Endothelial cell of umbilical vein (primary cell): ENCODE data around the gene MAP2K5. TPM values are rescaled to one million over a fixed set of nuclear protein-coding genes. Genes with fewer than 3 reads are reported as not detected.

ENCODE experiments used
- BruUV-seq: library from RNA; stranded (reverse); fragments of 400-500 nt; replicated peaks from 2 replicates; lab custom pipeline; 2021; lab: Mats Ljungman, UMichigan
- CTCF ChIA-PET: fragments of 300-600, 350-600 bp; sonication (Branson Sonifier 250); formaldehyde crosslinking; loops from one replicate; lab custom pipeline; 2021; ENCODE audit warnings: antibody characterized with exemption, inconsistent platforms; lab: Charles Lee
- POLR2A ChIA-PET: fragments of 300-600, 350-600 bp; sonication (Branson Sonifier 250); formaldehyde crosslinking; loops from one replicate; lab custom pipeline; 2021; ENCODE audit warnings: antibody characterized with exemption, inconsistent platforms; lab: Charles Lee
- DNase-seq: peaks from one replicate; pipeline ENCODE4 v3.0.0-alpha.2; 2011; ENCODE audit warnings: low read depth, low spot score
- FAIRE-seq: peaks from 2 replicates; lab custom pipeline; 2011; peaks lifted over from hg19 to GRCh38; lab: Jason Lieb, UNC
- H2AFZ ChIP-seq: 2 replicates; pipeline ENCODE4 v1.6.0; 2012; ENCODE audit warnings: low read depth, low read length, control low read depth, inconsistent platforms
- H3K27ac ChIP-seq: 2 replicates; pipeline ENCODE4 v1.5.1; 2011; ENCODE audit warnings: low read depth, mild to moderate bottlenecking, control low read depth, low read length, moderate library complexity; ENCODE audit not compliant: insufficient read depth
- H3K27me3 ChIP-seq, 2 experiments: 2 replicates each; pipeline versions ENCODE4 v1.6.0 to v1.6.1; 2011; ENCODE audit warnings: low read length in 2 of 2, mixed read lengths in 1 of 2; ENCODE audit not compliant: control insufficient read depth in 2 of 2, insufficient read depth in 2 of 2
- H3K36me3 ChIP-seq, 2 experiments: 2 replicates in 1 of 2; 3 replicates in 1 of 2; pipeline ENCODE4 v1.5.1; 2011; ENCODE audit warnings: low read length in 2 of 2, mild to moderate bottlenecking in 1 of 2, moderate library complexity in 1 of 2; ENCODE audit not compliant: control insufficient read depth in 2 of 2, insufficient read depth in 2 of 2; ENCODE audit errors: extremely low read depth in 1 of 2
- H3K4me1 ChIP-seq: 3 replicates; pipeline ENCODE4 v1.5.1; 2011; ENCODE audit warnings: mild to moderate bottlenecking, low read length; ENCODE audit not compliant: control insufficient read depth, insufficient read depth; ENCODE audit errors: extremely low read depth
- H3K4me2 ChIP-seq: 2 replicates; pipeline ENCODE4 v1.6.1; 2011; ENCODE audit warnings: low read length, control low read depth, mixed read lengths; ENCODE audit not compliant: insufficient read depth
- H3K4me3 ChIP-seq, 3 experiments: fragments of 200-600 bp in 1 of 3; sonication (generic), shearing (Covaris generic) in 1 of 3; replicated peaks in 1 of 3; 2 replicates each; pipeline ENCODE4 v1.5.1; 2011 to 2016; ENCODE audit warnings: control low read depth in 3 of 3, low read length in 3 of 3, mild to moderate bottlenecking in 2 of 3, inconsistent platforms in 1 of 3, low read depth in 1 of 3, moderate library complexity in 1 of 3; ENCODE audit not compliant: insufficient read depth in 1 of 3
- H3K79me2 ChIP-seq: 2 replicates; pipeline ENCODE4 v1.6.0; 2012; ENCODE audit warnings: low read length, inconsistent platforms; ENCODE audit not compliant: control insufficient read depth, insufficient read depth
- H3K9ac ChIP-seq: replicated peaks from 2 replicates; pipeline ENCODE3; 2011; ENCODE audit warnings: low read length, control low read depth; ENCODE audit not compliant: insufficient read depth; ENCODE audit errors: extremely low read depth
- H3K9me1 ChIP-seq: replicated peaks from 3 replicates; pipeline ENCODE4 v1.6.0; 2011; ENCODE audit warnings: mild to moderate bottlenecking, low read length; ENCODE audit not compliant: control insufficient read depth, insufficient read depth; ENCODE audit errors: extremely low read depth
- H3K9me3 ChIP-seq: replicated peaks from 2 replicates; pipeline ENCODE4 v1.5.1; 2012; ENCODE audit warnings: low read length, inconsistent platforms; ENCODE audit not compliant: control insufficient read depth, insufficient read depth
- H4K20me1 ChIP-seq: replicated peaks from 2 replicates; pipeline ENCODE3; 2011; ENCODE audit warnings: mild to moderate bottlenecking, low read length; ENCODE audit not compliant: control insufficient read depth, insufficient read depth; ENCODE audit errors: extremely low read depth
- CTCF ChIP-seq, 2 donors: IDR thresholded peaks; 1 replicate in 1 of 2; 2 replicates in 1 of 2; pipeline ENCODE4 v1.5.1; 2011; ENCODE audit warnings: low read length in 2 of 2, mild to moderate bottlenecking in 2 of 2, moderate library complexity in 2 of 2, control low read depth in 1 of 2, inconsistent platforms in 1 of 2, low read depth in 1 of 2; ENCODE audit not compliant: insufficient read depth in 1 of 2; ENCODE audit errors: extremely low read depth in 1 of 2
- EZH2 ChIP-seq: IDR thresholded peaks from 2 replicates; pipeline ENCODE4 v1.6.1; 2012; ENCODE audit warnings: borderline replicate concordance, low read depth, mild to moderate bottlenecking, moderate library complexity, low read length, inconsistent platforms; ENCODE audit not compliant: severe bottlenecking
- FOS ChIP-seq: IDR thresholded peaks from 2 replicates; pipeline ENCODE4 v1.6.1; 2011; ENCODE audit warnings: mild to moderate bottlenecking, low read length, moderate library complexity, borderline replicate concordance; ENCODE audit not compliant: insufficient read depth
- GATA2 ChIP-seq: IDR thresholded peaks from 2 replicates; pipeline ENCODE4 v1.7.0; 2011; ENCODE audit warnings: low read depth, mild to moderate bottlenecking, moderate library complexity, mixed read lengths, low read length; ENCODE audit not compliant: insufficient read length, insufficient read depth
- JUN ChIP-seq: IDR thresholded peaks from 2 replicates; pipeline ENCODE4 v1.6.1; 2011; ENCODE audit warnings: borderline replicate concordance, low read depth; ENCODE audit not compliant: insufficient read length, insufficient read depth
- MAX ChIP-seq: IDR thresholded peaks from 2 replicates; pipeline ENCODE4 v1.6.1; 2011; ENCODE audit not compliant: insufficient read depth, insufficient read length
- MYC ChIP-seq: IDR thresholded peaks from one replicate; pipeline ENCODE4 v1.6.1; 2011; ENCODE audit warnings: mild to moderate bottlenecking, low read depth, low read length
- POLR2A ChIP-seq: IDR thresholded peaks from 2 replicates; pipeline ENCODE4 v1.6.1; 2012; ENCODE audit warnings: low read depth, mild to moderate bottlenecking, control low read depth, low read length
- POLR2AphosphoS5 ChIP-seq: IDR thresholded peaks from 2 replicates; pipeline ENCODE4 v1.6.1; 2012; ENCODE audit warnings: low read depth, mild to moderate bottlenecking, control low read depth, low read length, moderate library complexity; ENCODE audit not compliant: insufficient read depth
- dilution Hi-C: fragments of 300-500 bp; cut with MboI; formaldehyde crosslinking; loops from one replicate; pipeline ENCODE4 v1.15.0; 2019; ENCODE audit warnings: low sequenced_read_pairs; ENCODE audit not compliant: extremely low pct_ligation_motif_present
- intact Hi-C: fragments of 100-400 bp; cut with micrococcal nuclease; formaldehyde crosslinking; loops from one replicate; pipeline ENCODE4 v1.10.0; 2022
- polyA plus RNA-seq, 4 experiments: library from polyadenylated mRNA; depleted of rRNA in 3 of 4; stranded (reverse) in 3 of 4; unstranded in 1 of 4; fragments of >200 nt; gene quantifications; 2 replicates each; pipeline versions ENCODE4 v1.2.1 to v1.2.3, GENCODE V29; 2011 to 2012; ENCODE audit warnings: missing spikeins in 1 of 4
- total RNA-seq: library from RNA; stranded (reverse); gene quantifications from 2 replicates; pipeline ENCODE4 v1.2.3, GENCODE V29; 2021

The MAP2K5 gene
- total and polyA plus RNA-seq, 2 donors (not counting 3 experiments of a cell fraction or from before 2014, with no cell fraction given): 4.9 to 24.7 TPM

GRCh38 chr15:67717776-67718175 lies 175.3 kb downstream of the MAP2K5 start:
- dilution Hi-C loops: no loop called here
- H3K9me3 ChIP-seq: no peaks in the 10 kb centered on the region
- CTCF ChIA-PET: no interaction called here
- POLR2A ChIA-PET: no interaction called here
- no peaks in the 10 kb centered on the region for H3K9me1 ChIP-seq
- no peaks in the 10 kb centered on the region for H3K36me3 ChIP-seq
- TF ChIP-seq POLR2AphosphoS5 (no peak), FOS (no peak), MYC (no peak), MAX (no peak), JUN (no peak), EZH2 (no peak), POLR2A (no peak), GATA2 (no peak), CTCF (IDR thresholded peaks at IDR 0.05; ENCODE audit: extremely low read depth in 1 of 2, insufficient read depth in 1 of 2, low read depth in 1 of 2, low read length in 2 of 2) (no peak)
- H4K20me1 ChIP-seq: no peaks in the 10 kb centered on the region
- no peak overlapping the region for H3K4me3 ChIP-seq
- DNase-seq: no peak
- H3K27me3 ChIP-seq: no peaks in the 10 kb centered on the region
- FAIRE-seq: no peak
- no peaks in the 10 kb centered on the region for H3K79me2 ChIP-seq
- H3K4me2 ChIP-seq: no peak overlapping the region
- intact Hi-C loops: no loop called here
- H3K27ac ChIP-seq: no peak overlapping the region
- H3K9ac ChIP-seq: no peak overlapping the region
- H3K4me1 ChIP-seq: no peaks in the 10 kb centered on the region
- H2AFZ ChIP-seq: no peak overlapping the region
- no TSS peak for BruUV-seq
